ENCODE results near the gene ADAMTS17.

GRCh38 chr15:100097342-100098127 is 244.2 kb downstream of the ADAMTS17 start:
- no peak for TF ChIP-seq EZH2 (IDR thresholded peaks at IDR 0.05; ENCODE audit: low read depth)
- TF ChIP-seq, protein P1, sequence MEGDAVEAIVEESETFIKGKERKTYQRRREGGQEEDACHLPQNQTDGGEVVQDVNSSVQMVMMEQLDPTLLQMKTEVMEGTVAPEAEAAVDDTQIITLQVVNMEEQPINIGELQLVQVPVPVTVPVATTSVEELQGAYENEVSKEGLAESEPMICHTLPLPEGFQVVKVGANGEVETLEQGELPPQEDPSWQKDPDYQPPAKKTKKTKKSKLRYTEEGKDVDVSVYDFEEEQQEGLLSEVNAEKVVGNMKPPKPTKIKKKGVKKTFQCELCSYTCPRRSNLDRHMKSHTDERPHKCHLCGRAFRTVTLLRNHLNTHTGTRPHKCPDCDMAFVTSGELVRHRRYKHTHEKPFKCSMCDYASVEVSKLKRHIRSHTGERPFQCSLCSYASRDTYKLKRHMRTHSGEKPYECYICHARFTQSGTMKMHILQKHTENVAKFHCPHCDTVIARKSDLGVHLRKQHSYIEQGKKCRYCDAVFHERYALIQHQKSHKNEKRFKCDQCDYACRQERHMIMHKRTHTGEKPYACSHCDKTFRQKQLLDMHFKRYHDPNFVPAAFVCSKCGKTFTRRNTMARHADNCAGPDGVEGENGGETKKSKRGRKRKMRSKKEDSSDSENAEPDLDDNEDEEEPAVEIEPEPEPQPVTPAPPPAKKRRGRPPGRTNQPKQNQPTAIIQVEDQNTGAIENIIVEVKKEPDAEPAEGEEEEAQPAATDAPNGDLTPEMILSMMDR (conservative IDR thresholded peaks at IDR 0.05) = no peak
